COLO829 (cell line): Measurements from ENCODE around the gene TOR1AIP2.
"Not testable (repeated sequence)": the region's sequence is repeated elsewhere in the genome, so short reads cannot be mapped to it uniquely, and the experiment has no call there.

Experiments
- DNase-seq: peaks from one replicate; pipeline ENCODE4 v3.0.0; 2012; ENCODE audit warnings: low spot score

TOR1AIP2 gene

GRCh38 chr1:179807691-179808485 is 69.7 kb downstream of the TOR1AIP2 start:
- DNase-seq, result no peak

GRCh38 chr1:179807291-179807690 is 70.3 kb downstream of the TOR1AIP2 start:
- no peak for DNase-seq

- DNase-seq, result no peak
These were observed 71.3 kb downstream of the TOR1AIP2 start for GRCh38 chr1:179806333-179806732.

GRCh38 chr1:179805291-179806195 is 72.1 kb downstream of the TOR1AIP2 start:
- no peak for DNase-seq

GRCh38 chr1:179804417-179804816 is 73.2 kb downstream of the TOR1AIP2 start:
- DNase-seq, result not testable (repeated sequence)

- no peak for DNase-seq
These were observed 73.7 kb downstream of the TOR1AIP2 start for GRCh38 chr1:179803918-179804317.

- DNase-seq, result no peak
These were observed 74.5 kb downstream of the TOR1AIP2 start for GRCh38 chr1:179803104-179803503.

- no peak for DNase-seq
These were observed 77.1 kb downstream of the TOR1AIP2 start for GRCh38 chr1:179800481-179800880.

GRCh38 chr1:179798864-179799516 is 78.6 kb downstream of the TOR1AIP2 start:
- DNase-seq, result no peak

GRCh38 chr1:179798213-179798863 is 79.3 kb downstream of the TOR1AIP2 start:
- DNase-seq, result no peak

- no peak for DNase-seq
These were observed 82.9 kb downstream of the TOR1AIP2 start for GRCh38 chr1:179794669-179795068.

GRCh38 chr1:179794146-179794545 is 83.5 kb downstream of the TOR1AIP2 start:
- DNase-seq, result no peak

GRCh38 chr1:179793281-179793680 is 84.3 kb downstream of the TOR1AIP2 start:
- DNase-seq, result no peak
